ENCODE results near the gene LRRIQ1.
"Not testable (repeated sequence)": the region's sequence is repeated elsewhere in the genome, so short reads cannot be mapped to it uniquely, and the experiment has no call there.

The LRRIQ1 gene

GRCh38 chr12:85188619-85189018 is 152.5 kb downstream of the LRRIQ1 start:
- no peak for DNase-seq (ENCODE audit: low read depth in 2 of 3, low spot score in 1 of 3)

DNA sequence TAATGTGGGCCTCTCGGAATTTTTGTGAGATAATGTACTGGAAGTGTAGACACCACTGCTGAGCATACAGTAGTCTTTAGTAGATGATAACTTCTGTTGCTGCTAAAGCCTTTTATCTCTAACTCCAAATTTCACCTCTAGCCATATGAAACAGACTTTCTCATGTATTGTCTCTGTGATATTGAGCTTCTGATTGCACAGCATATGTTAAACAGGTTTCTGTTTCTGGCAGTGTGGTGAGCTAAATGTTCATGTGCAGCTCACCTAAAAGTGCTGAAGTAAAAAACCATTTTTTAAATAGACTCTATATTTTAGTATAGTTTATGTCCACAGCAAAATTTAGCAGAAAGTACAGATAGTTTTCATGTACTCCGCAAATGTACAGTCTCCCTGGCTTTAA is 154.6 kb downstream of the LRRIQ1 start:
- DNase-seq (ENCODE audit: low read depth in 2 of 3, low spot score in 1 of 3) = no peak

GRCh38 chr12:85203809-85204208 is 167.7 kb downstream of the LRRIQ1 start:
- DNase-seq (ENCODE audit: low read depth in 2 of 3, low spot score in 1 of 3) = not testable (repeated sequence)

DNA sequence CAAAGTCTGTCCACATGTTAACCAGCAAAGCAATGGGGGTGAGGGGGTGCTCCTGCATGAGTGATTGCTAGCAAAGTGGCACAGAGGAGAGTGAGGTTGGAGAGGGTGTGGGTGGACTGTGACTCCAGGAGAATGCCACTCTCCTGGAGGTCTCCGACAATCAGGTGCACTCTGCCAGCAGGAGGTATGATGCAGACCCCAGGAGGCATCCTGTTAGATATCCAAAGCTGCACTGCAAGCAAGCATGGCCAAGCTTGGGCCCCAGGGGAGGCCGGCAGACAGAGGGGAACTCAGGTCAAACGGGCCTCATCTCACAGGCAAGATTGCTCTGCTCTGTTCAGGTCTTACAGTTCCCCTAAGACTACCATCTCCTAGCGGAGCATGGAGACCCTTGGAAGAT is 170.4 kb downstream of the LRRIQ1 start:
- DNase-seq (ENCODE audit: low read depth in 2 of 3, low spot score in 1 of 3) = no peak

DNA sequence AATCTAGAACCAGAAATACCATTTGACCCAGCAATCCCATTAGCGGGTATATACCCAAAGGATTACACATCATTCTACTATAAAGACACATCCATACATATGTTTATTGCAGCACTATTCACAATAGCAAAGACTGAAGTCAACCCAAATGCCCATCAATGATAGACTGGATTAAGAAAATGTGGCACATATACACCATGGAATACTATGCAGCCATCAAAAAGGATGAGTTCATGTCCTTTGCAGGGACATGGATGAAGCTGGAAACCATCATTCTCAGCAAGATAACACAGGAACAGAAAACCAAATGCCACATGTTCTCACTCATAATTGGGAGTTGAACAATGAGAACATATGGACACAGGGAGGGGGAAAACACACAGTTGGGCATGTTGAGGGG is 188.2 kb downstream of the LRRIQ1 start:
- DNase-seq (ENCODE audit: low read depth in 2 of 3, low spot score in 1 of 3) = not testable (repeated sequence)

DNA sequence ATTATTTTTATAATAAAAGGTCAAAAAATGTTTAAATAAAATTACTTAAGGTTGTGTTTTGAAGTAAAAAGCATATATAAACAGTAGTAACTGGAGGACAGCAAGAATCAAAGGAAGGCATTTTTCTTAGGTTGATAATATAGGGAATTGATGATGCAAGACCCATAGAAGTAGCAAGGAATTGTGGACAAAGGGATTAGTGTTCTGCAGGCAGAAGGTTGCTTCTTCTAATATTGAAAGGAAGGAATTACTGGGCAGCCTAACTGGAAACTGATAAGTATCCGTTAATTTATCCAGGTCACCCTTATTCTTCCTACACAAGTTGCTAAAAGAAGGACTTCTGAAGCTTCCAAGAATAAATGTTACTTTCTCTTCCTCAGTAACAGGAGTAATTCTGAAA is 189.3 kb downstream of the LRRIQ1 start:
- DNase-seq (ENCODE audit: low read depth in 2 of 3, low spot score in 1 of 3) = no peak

- DNase-seq (ENCODE audit: low read depth in 2 of 3, low spot score in 1 of 3) = no peak
Observed at GRCh38 chr12:85237327-85237726, 201.2 kb downstream of the LRRIQ1 start.

DNA sequence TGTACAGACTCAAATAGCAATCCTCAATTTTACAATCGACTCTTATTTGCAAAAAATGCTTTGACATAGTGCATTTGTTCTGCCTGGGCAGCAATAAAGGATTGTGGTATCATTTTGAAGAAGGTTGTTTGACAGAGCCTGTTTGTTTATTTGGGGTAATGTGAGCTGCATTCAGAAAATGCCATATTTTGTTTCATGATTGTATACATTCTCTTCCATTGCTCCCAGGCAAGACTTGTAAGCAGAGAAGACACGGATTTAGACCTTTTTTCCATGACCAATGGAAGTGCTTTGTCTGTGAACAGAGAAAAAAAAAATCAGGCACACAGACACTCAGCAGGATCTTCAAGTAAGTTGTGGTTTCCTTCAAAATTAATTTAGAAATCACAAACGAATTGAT is 208.4 kb downstream of the LRRIQ1 start:
- DNase-seq (ENCODE audit: low read depth in 2 of 3, low spot score in 1 of 3) = no peak

- no peak for DNase-seq (ENCODE audit: low read depth in 2 of 3, low spot score in 1 of 3)
Observed at GRCh38 chr12:85253853-85254252, 217.7 kb downstream of the LRRIQ1 start.

GRCh38 chr12:85257671-85258070 is 221.5 kb downstream of the LRRIQ1 start:
- no peak for DNase-seq (ENCODE audit: low read depth in 2 of 3, low spot score in 1 of 3)

DNA sequence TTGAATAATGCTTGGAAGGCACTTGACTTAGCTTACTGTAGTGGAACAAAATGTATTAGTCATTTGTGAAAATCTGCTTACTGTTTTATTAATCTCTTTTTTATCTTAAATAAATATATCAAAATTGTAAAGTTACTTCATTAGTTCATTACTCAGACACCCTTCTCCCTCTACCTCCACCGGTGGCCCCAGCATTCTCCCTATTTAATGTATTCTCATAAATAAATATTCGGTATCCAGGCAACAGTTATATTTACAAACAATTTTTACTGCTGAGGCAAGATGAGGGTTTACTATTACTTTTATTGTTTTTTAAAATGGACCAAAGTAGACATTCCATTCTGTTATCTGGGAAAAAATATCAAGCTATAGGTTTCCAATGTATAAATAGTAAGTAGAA is 224.3 kb downstream of the LRRIQ1 start:
- DNase-seq (ENCODE audit: low read depth in 2 of 3, low spot score in 1 of 3) = no peak

- DNase-seq (ENCODE audit: low read depth in 2 of 3, low spot score in 1 of 3) = no peak
Observed at GRCh38 chr12:85260896-85261295, 224.7 kb downstream of the LRRIQ1 start.

GRCh38 chr12:85266356-85266755 is 230.2 kb downstream of the LRRIQ1 start:
- no peak for DNase-seq (ENCODE audit: low read depth in 2 of 3, low spot score in 1 of 3)

DNA sequence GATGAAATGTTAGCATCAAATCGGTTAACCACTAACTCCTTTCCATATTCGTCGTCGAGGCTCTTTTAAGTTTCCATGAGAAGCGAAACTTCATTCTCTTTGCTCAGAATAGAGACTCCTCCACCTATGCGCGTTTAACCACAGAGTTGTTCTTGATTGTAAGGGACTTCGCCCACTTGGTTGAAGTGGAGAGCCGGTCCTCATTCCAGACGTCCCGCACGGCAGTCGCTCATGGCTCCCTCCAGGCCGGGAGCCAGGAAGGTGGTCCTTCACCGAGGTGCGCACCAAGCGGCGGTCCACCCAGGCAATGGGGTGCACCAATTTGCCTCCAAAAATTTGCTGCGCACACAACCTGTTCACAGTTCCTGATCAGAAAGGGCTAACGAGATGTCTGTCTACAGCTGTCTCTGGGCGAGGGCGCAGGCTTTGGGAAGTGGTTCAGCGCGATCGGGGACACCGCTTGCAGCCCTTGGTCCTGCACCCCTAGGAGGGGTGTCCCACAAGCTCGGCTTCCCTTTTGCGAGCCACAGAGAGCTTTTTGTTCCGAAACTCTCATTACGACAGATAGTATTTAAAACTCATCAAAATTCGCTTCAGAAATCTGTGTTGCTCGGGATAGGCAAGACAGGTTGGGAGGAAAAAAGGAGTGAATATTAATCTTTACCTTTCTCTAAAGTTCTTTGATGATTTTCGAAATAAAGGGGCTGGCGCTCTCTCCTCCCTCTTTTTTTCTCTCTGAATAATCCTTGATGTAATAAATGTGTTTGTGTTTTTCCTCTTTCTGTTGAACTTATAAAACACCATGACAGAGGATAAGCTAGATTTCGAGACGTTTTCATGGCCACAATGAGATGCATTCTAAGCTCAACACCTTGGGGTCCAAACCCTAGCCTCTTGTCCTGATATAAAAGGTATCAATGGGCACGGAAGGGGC is 237.5 kb downstream of the LRRIQ1 start:
- DNase-seq (ENCODE audit: low read depth in 2 of 3, low spot score in 1 of 3) = no peak

- no peak for DNase-seq (ENCODE audit: low read depth in 2 of 3, low spot score in 1 of 3)
Observed at GRCh38 chr12:85274315-85274651, 238.1 kb downstream of the LRRIQ1 start.

DNA sequence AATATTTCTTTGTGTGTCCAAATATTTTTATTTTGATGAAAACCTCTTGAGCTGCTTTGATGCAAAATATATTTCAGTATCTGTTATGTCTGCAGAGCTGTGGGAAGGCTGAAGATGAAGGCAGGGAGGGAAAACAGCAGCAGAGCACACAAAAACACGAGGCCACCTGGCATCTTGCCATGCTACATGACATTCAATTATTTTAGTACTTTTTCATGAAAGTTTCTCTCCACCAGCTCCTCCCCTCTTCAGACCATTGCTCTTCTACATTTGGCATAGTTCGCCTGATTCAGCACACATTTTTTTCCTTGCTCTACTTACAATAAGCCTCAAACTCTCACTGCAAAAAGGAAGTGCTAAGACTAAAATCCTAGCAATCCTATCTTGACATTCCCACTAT is 239.2 kb downstream of the LRRIQ1 start:
- DNase-seq (ENCODE audit: low read depth in 2 of 3, low spot score in 1 of 3) = no peak

DNA sequence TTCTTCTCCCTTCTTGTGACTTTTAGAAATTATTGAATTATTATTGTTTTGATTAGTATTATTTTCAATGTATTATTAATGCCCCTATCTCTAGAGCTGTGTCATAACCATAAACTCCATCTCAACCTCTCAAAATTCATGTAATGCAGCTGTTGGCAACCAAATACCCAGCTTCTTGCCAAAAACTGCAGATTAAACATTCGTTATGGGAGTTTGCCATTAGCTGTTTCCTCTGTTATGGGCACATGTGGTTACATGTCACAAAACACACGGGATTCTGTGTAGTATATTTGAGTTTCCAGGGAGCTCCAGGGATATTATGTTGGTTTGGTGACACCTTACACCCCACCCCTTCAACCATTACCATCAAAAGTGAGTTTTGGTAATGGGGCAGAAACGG is 241.0 kb downstream of the LRRIQ1 start:
- DNase-seq (ENCODE audit: low read depth in 2 of 3, low spot score in 1 of 3) = no peak

DNA sequence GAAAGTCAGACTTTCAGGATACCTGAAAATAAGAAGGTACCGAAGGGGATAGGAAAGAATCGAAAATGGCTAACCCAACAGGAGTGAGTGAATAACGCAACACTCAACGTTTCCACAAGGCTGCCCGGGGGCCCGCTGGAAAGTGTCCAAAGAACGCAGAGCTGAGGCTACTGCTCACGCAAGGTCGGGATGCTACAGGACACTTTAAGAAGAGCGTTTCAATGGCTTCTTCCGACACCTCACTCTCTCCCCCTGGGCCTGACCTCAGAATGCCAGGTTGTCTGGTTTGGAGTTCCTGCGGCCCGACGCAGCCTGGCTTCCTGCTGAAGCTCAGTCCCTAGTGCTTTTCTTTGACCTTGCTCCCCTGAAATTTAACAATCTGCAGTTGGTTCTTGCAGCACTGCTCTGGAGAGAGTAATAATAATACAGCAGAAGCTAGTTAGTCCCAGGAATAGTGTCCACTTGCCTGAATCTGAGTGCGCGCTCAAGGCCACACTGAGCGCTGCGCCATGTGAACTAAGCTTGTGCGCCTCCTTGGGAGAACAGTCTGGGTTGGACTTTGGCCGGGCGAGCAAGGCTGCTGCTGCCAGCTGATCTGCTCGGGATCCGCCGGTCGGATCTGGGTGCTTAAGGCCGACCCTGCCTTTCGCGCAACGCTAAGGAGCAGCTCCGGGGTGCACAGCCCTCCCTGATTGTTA is 241.9 kb downstream of the LRRIQ1 start:
- DNase-seq (ENCODE audit: low read depth in 2 of 3, low spot score in 1 of 3) = no peak

GRCh38 chr12:85278598-85279448 is 242.7 kb downstream of the LRRIQ1 start:
- DNase-seq (ENCODE audit: low read depth in 2 of 3, low spot score in 1 of 3) = no peak

- DNase-seq (ENCODE audit: low read depth in 2 of 3, low spot score in 1 of 3) = no peak
Observed at GRCh38 chr12:85279449-85280164, 243.5 kb downstream of the LRRIQ1 start.
